GM10266 (cell line): ENCODE results near the gene LHCGR.

ENCODE experiments used
- DNase-seq: peaks from one replicate; pipeline ENCODE4 v3.0.0; 2012; ENCODE audit errors: extremely low spot score
- CTCF ChIP-seq: IDR thresholded peaks from 2 replicates; pipeline ENCODE4 v1.5.1; 2012; ENCODE audit warnings: mild to moderate bottlenecking, low read depth; ENCODE audit not compliant: control insufficient read depth, insufficient read depth; ENCODE audit errors: missing control alignments

LHCGR gene

GRCh38 chr2:48651158-48651790, 104.2 kb downstream of the LHCGR start:
- TF ChIP-seq CTCF, result no peak
- no peak for DNase-seq

GRCh38 chr2:48638261-48638660, 117.3 kb downstream of the LHCGR start:
- DNase-seq, result no peak
- TF ChIP-seq CTCF, result no peak
